GM12878 (cell line): ENCODE data around the gene ENOX1. TPM values are rescaled to one million over a fixed set of nuclear protein-coding genes. Genes with fewer than 3 reads are reported as not detected.

ENCODE experiments used
- ATAC-seq: fragments of 200-7000 bp; cut with Tn5 transposase; 3 replicates; pipeline ENCODE4 v1.9.1; 2020; ENCODE audit warnings: mild to moderate bottlenecking, moderate library complexity
- BruUV-seq: library from RNA; stranded (reverse); fragments of 400-500 nt; replicated peaks from 2 replicates; lab custom pipeline; 2021; lab: Mats Ljungman, UMichigan
- CTCF ChIA-PET: fragments of 300-600 bp; sonication (Branson Sonifier 250); formaldehyde crosslinking; extraction: SDS; loops from one replicate; lab custom pipeline; 2021; ENCODE audit warnings: inconsistent platforms; lab: Yijun Ruan, JAX
- POLR2A ChIA-PET: fragments of 350-600 bp; formaldehyde crosslinking; extraction: SDS; loops from one replicate; lab custom pipeline; 2021; ENCODE audit warnings: inconsistent platforms; lab: Charles Lee
- RAD21 ChIA-PET: fragments of 300-600 bp; sonication (Branson Sonifier 250); formaldehyde crosslinking; loops from one replicate; lab custom pipeline; 2023; ENCODE audit warnings: antibody characterized with exemption; ENCODE audit not compliant: unreplicated experiment; lab: Charles Lee
- SMC1A ChIA-PET: fragments of 300-600 bp; sonication (Branson Sonifier 250); formaldehyde crosslinking; loops from one replicate; lab custom pipeline; 2023; ENCODE audit not compliant: unreplicated experiment, uncharacterized antibody; lab: Charles Lee
- DNase-seq: peaks from one replicate; pipeline ENCODE4 v3.0.0-alpha.2; 2011; ENCODE audit warnings: low read depth, low spot score
- FAIRE-seq: peaks from 3 replicates; lab custom pipeline; 2011; peaks lifted over from hg19 to GRCh38; lab: Jason Lieb, UNC
- H2AFZ ChIP-seq: 2 replicates; pipeline ENCODE4 v1.6.0; 2011; ENCODE audit warnings: low read depth, low read length, control low read depth; ENCODE audit not compliant: control insufficient read depth
- H3K27ac ChIP-seq: 2 replicates; pipeline ENCODE4 v1.5.1; 2011; ENCODE audit warnings: control low read depth; ENCODE audit not compliant: control insufficient read depth, insufficient read depth
- H3K27me3 ChIP-seq, 2 experiments: replicated peaks in 1 of 2; 2 replicates each; pipeline versions ENCODE4 v1.6.0 to v1.6.1; 2011; ENCODE audit warnings: low read length in 1 of 2; ENCODE audit not compliant: control insufficient read depth in 2 of 2, insufficient read depth in 2 of 2
- H3K36me3 ChIP-seq, 2 experiments: 2 replicates each; pipeline ENCODE4 v1.5.1; 2011; ENCODE audit warnings: low read length in 1 of 2; ENCODE audit not compliant: control insufficient read depth in 2 of 2, insufficient read depth in 2 of 2
- H3K4me1 ChIP-seq: 2 replicates; pipeline ENCODE4 v1.6.1; 2011; ENCODE audit warnings: mild to moderate bottlenecking, low read length, moderate library complexity, mixed read lengths; ENCODE audit not compliant: control insufficient read depth, insufficient read depth
- H3K4me2 ChIP-seq: 2 replicates; pipeline ENCODE4 v1.6.0; 2011; ENCODE audit warnings: control low read depth; ENCODE audit not compliant: control insufficient read depth, insufficient read depth
- H3K4me3 ChIP-seq: fragments of 200-600 bp; sonication (generic); 2 replicates; pipeline ENCODE4 v1.5.1; 2016
- H3K79me2 ChIP-seq: 2 replicates; pipeline ENCODE4 v1.6.0; 2011; ENCODE audit warnings: low read length; ENCODE audit not compliant: control insufficient read depth, insufficient read depth
- H3K9ac ChIP-seq: 2 replicates; pipeline ENCODE4 v1.8.0; 2011; ENCODE audit warnings: low read length, control low read depth, mixed read lengths; ENCODE audit not compliant: control insufficient read depth, insufficient read depth
- H3K9me3 ChIP-seq: replicated peaks from 3 replicates; pipeline ENCODE4 v1.5.1; 2011; ENCODE audit warnings: mild to moderate bottlenecking, low read length; ENCODE audit not compliant: control insufficient read depth, insufficient read depth
- H4K20me1 ChIP-seq: 2 replicates; pipeline ENCODE4 v1.6.0; 2011; ENCODE audit not compliant: control insufficient read depth, insufficient read depth
- BMI1 ChIP-seq: fragments of 450-650 bp; IDR thresholded peaks from 2 replicates; pipeline ENCODE4 v1.6.1; 2016; ENCODE audit warnings: mild to moderate bottlenecking, moderate library complexity, borderline replicate concordance
- CEBPB ChIP-seq, 2 experiments: fragments of 150-350 bp in 1 of 2; IDR thresholded peaks; 2 replicates each; pipeline ENCODE4 v1.6.1; 2012 to 2014; ENCODE audit warnings: low read depth in 2 of 2, low read length in 2 of 2, borderline replicate concordance in 1 of 2, inconsistent platforms in 1 of 2
- HDAC6 ChIP-seq: fragments of 200-600 bp; sonication (generic); IDR thresholded peaks from one replicate; pipeline ENCODE4 v1.8.0; 2017; ENCODE audit warnings: antibody characterized with exemption; ENCODE audit not compliant: unreplicated experiment
- HDGF ChIP-seq: fragments of 450-650 bp; IDR thresholded peaks from 2 replicates; pipeline ENCODE4 v1.6.1; 2016; ENCODE audit warnings: antibody characterized with exemption
- JUNB ChIP-seq: IDR thresholded peaks from 2 replicates; pipeline ENCODE4 v1.6.1; 2016; ENCODE audit warnings: antibody characterized with exemption, mild to moderate bottlenecking
- PML ChIP-seq: IDR thresholded peaks from 2 replicates; pipeline ENCODE4 v1.6.1; 2012; ENCODE audit warnings: low read length, inconsistent platforms
- RELA ChIP-seq: fragments of 450-650 bp; IDR thresholded peaks from 2 replicates; pipeline ENCODE4 v1.8.0; 2014; ENCODE audit warnings: borderline replicate concordance; ENCODE audit not compliant: partially characterized antibody
- SREBF1 ChIP-seq: IDR thresholded peaks from 2 replicates; pipeline ENCODE4 v1.6.1; 2012; ENCODE audit warnings: mild to moderate bottlenecking, low read length
- TBL1XR1 ChIP-seq: IDR thresholded peaks from 2 replicates; pipeline ENCODE4 v1.6.1; 2012; ENCODE audit warnings: low read depth, low read length, improper control_type of control experiment
- WGBS: methylation state at CpG from one replicate; pipeline ENCODE4 v1.1.6; 2016; ENCODE audit warnings: low lambda C conversion rate; ENCODE audit not compliant: insufficient replicate concordance, insufficient coverage; ENCODE audit errors: missing lambda C conversion rate; 5-methylcytosine and 5-hydroxymethylcytosine counted together
- in situ Hi-C: fragments of 300-500 bp; cut with MboI; formaldehyde crosslinking; loops from 9 replicates; pipeline ENCODE4 v1.14.3; 2018; ENCODE audit warnings: mixed read lengths
- intact Hi-C: fragments of 100-400 bp; cut with micrococcal nuclease; formaldehyde crosslinking; loops from one replicate; pipeline ENCODE4 v1.14.2; 2022; ENCODE audit not compliant: unreplicated experiment
- polyA plus RNA-seq, 11 experiments: library from polyadenylated mRNA; depleted of rRNA in 4 of 11; unstranded in 6 of 11; stranded (reverse) in 5 of 11; fragments of >200 nt; fragmentation: Nextera tagmentation in 4 of 11; fragmentation: Illumina TruSeq in 1 of 11; extraction: Ambion mirVana in 4 of 11; extraction: Trizol in 1 of 11; gene quantifications; 1 replicate in 1 of 11; 2 replicates in 10 of 11; pipeline versions ENCODE4 v1.2.1 to v1.2.3, GENCODE V29; 2011 to 2016; ENCODE audit warnings: inconsistent platforms in 2 of 11, missing spikeins in 2 of 11, low read depth in 1 of 11
- total RNA-seq, 4 experiments: library from RNA; depleted of rRNA in 3 of 4; stranded (reverse); fragments of >200 nt in 3 of 4; fragmentation: Illumina TruSeq in 1 of 4; extraction: Trizol in 1 of 4; gene quantifications; 2 replicates each; pipeline versions ENCODE4 v1.2.1 to v1.2.3, GENCODE V29; 2013 to 2021
- TF ChIP-seq, protein P1 (sequence below): fragments of 450-650 bp; IDR thresholded peaks from 2 replicates; pipeline ENCODE4 v1.6.1; 2017; ENCODE audit warnings: antibody characterized with exemption, mild to moderate bottlenecking, moderate library complexity
- TF ChIP-seq, protein P2 (sequence below): IDR thresholded peaks from 2 replicates; pipeline ENCODE4 v1.6.1; 2011; ENCODE audit warnings: low read depth, low read length, improper control_type of control experiment, borderline replicate concordance
- TF ChIP-seq, protein P3 (sequence below): IDR thresholded peaks from 2 replicates; pipeline ENCODE4 v1.6.1; 2012; ENCODE audit warnings: mild to moderate bottlenecking, low read depth, low read length
- TF ChIP-seq, protein P4 (sequence below): fragments of 450-650 bp; IDR thresholded peaks from 2 replicates; pipeline ENCODE4 v1.6.1; 2016; ENCODE audit warnings: mild to moderate bottlenecking

The ENOX1 gene
- total and polyA plus RNA-seq, 10 of the 15 experiments (the other 5 are each of a cell fraction or from before 2014, with no cell fraction given): 0.11 to 0.26 (median 0.15) TPM

DNA sequence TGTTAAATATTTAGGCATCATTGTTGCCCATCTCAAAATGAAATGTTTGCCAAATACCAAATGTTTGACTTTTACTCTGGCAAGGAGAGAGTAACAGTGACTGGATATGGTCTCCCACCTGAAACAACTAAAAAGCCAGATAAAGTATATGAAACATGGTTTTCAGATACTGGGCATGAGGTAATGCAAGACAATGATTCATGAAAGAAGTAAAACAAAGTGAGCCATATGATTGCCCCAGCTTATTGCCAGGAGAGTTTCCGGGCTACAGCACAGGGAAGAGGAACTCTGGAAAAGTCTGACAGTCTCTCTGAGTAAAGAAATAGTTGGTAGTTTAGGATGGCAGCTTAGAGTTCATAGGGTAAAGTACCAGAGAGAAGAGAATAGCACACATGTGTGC, 408.8 kb downstream of the ENOX1 start:
- SMC1A ChIA-PET: interaction anchor here (0.9 kb wide), 1 partner anchor 66 kb away, joined by 3 read pairs; no protein-coding TSS in a partner anchor
- no peak overlapping the region for H3K27ac ChIP-seq
- no peaks in the 10 kb centered on the region for H3K27me3 ChIP-seq
- BruUV-seq: no TSS peak
- H3K36me3 ChIP-seq: no peaks in the 10 kb centered on the region
- in situ Hi-C loops (no loop called here), intact Hi-C loops (no loop called here)
- no peak overlapping the region for H2AFZ ChIP-seq
- no peak overlapping the region for H3K4me3 ChIP-seq
- FAIRE-seq (no peak), ATAC-seq (no peak), DNase-seq (no peak)
- WGBS: 0% methylated on average over 1 of the region's 1 CpG
- no peak overlapping the region for H3K9ac ChIP-seq
- H4K20me1 ChIP-seq: no peaks in the 10 kb centered on the region
- RAD21 ChIA-PET: no interaction called here
- H3K79me2 ChIP-seq: no peaks in the 10 kb centered on the region
- no peak overlapping the region for H3K4me2 ChIP-seq
- CTCF ChIA-PET: no interaction called here
- POLR2A ChIA-PET: interaction anchor here (0.6 kb wide), 1 partner anchor 274 kb away, joined by 3 read pairs; no protein-coding TSS in a partner anchor
- no peaks in the 10 kb centered on the region for H3K4me1 ChIP-seq
- no peaks in the 10 kb centered on the region; the same call in 2 of the 3 replicates for H3K9me3 ChIP-seq
- TF ChIP-seq, protein P1, sequence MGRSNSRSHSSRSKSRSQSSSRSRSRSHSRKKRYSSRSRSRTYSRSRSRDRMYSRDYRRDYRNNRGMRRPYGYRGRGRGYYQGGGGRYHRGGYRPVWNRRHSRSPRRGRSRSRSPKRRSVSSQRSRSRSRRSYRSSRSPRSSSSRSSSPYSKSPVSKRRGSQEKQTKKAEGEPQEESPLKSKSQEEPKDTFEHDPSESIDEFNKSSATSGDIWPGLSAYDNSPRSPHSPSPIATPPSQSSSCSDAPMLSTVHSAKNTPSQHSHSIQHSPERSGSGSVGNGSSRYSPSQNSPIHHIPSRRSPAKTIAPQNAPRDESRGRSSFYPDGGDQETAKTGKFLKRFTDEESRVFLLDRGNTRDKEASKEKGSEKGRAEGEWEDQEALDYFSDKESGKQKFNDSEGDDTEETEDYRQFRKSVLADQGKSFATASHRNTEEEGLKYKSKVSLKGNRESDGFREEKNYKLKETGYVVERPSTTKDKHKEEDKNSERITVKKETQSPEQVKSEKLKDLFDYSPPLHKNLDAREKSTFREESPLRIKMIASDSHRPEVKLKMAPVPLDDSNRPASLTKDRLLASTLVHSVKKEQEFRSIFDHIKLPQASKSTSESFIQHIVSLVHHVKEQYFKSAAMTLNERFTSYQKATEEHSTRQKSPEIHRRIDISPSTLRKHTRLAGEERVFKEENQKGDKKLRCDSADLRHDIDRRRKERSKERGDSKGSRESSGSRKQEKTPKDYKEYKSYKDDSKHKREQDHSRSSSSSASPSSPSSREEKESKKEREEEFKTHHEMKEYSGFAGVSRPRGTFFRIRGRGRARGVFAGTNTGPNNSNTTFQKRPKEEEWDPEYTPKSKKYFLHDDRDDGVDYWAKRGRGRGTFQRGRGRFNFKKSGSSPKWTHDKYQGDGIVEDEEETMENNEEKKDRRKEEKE: no peak
- TF ChIP-seq RELA (no peak), JUNB (no peak), HDGF (no peak), HDAC6 (no peak), BMI1 (no peak), PML (no peak), SREBF1 (no peak), TBL1XR1 (no peak), CEBPB (IDR thresholded peaks at IDR 0.05; ENCODE audit: borderline replicate concordance in 1 of 2, low read depth in 2 of 2, low read length in 2 of 2) (no peak)
- TF ChIP-seq, protein P2, sequence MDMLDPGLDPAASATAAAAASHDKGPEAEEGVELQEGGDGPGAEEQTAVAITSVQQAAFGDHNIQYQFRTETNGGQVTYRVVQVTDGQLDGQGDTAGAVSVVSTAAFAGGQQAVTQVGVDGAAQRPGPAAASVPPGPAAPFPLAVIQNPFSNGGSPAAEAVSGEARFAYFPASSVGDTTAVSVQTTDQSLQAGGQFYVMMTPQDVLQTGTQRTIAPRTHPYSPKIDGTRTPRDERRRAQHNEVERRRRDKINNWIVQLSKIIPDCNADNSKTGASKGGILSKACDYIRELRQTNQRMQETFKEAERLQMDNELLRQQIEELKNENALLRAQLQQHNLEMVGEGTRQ: no peak
- TF ChIP-seq, protein P3, sequence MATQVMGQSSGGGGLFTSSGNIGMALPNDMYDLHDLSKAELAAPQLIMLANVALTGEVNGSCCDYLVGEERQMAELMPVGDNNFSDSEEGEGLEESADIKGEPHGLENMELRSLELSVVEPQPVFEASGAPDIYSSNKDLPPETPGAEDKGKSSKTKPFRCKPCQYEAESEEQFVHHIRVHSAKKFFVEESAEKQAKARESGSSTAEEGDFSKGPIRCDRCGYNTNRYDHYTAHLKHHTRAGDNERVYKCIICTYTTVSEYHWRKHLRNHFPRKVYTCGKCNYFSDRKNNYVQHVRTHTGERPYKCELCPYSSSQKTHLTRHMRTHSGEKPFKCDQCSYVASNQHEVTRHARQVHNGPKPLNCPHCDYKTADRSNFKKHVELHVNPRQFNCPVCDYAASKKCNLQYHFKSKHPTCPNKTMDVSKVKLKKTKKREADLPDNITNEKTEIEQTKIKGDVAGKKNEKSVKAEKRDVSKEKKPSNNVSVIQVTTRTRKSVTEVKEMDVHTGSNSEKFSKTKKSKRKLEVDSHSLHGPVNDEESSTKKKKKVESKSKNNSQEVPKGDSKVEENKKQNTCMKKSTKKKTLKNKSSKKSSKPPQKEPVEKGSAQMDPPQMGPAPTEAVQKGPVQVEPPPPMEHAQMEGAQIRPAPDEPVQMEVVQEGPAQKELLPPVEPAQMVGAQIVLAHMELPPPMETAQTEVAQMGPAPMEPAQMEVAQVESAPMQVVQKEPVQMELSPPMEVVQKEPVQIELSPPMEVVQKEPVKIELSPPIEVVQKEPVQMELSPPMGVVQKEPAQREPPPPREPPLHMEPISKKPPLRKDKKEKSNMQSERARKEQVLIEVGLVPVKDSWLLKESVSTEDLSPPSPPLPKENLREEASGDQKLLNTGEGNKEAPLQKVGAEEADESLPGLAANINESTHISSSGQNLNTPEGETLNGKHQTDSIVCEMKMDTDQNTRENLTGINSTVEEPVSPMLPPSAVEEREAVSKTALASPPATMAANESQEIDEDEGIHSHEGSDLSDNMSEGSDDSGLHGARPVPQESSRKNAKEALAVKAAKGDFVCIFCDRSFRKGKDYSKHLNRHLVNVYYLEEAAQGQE: no peak
- TF ChIP-seq, protein P4, sequence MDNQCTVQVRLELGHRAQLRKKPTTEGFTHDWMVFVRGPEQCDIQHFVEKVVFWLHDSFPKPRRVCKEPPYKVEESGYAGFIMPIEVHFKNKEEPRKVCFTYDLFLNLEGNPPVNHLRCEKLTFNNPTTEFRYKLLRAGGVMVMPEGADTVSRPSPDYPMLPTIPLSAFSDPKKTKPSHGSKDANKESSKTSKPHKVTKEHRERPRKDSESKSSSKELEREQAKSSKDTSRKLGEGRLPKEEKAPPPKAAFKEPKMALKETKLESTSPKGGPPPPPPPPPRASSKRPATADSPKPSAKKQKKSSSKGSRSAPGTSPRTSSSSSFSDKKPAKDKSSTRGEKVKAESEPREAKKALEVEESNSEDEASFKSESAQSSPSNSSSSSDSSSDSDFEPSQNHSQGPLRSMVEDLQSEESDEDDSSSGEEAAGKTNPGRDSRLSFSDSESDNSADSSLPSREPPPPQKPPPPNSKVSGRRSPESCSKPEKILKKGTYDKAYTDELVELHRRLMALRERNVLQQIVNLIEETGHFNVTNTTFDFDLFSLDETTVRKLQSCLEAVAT: no peak
